ENCODE results near the gene SENP7.

Gene SENP7

GRCh38 chr3:101379658-101380376, 133.2 kb downstream of the SENP7 start:
- TF ChIP-seq, protein P1, sequence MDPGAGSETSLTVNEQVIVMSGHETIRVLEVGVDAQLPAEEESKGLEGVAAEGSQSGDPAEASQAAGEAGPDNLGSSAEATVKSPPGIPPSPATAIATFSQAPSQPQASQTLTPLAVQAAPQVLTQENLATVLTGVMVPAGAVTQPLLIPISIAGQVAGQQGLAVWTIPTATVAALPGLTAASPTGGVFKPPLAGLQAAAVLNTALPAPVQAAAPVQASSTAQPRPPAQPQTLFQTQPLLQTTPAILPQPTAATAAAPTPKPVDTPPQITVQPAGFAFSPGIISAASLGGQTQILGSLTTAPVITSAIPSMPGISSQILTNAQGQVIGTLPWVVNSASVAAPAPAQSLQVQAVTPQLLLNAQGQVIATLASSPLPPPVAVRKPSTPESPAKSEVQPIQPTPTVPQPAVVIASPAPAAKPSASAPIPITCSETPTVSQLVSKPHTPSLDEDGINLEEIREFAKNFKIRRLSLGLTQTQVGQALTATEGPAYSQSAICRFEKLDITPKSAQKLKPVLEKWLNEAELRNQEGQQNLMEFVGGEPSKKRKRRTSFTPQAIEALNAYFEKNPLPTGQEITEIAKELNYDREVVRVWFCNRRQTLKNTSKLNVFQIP (CRISPR knock-in tag; IDR thresholded peaks at IDR 0.05; ENCODE audit: borderline replicate concordance, low read depth): no peak
- TF ChIP-seq SNAI2 (CRISPR knock-in tag; IDR thresholded peaks at IDR 0.05) (no peak), CREB5 (CRISPR knock-in tag; IDR thresholded peaks at IDR 0.05; ENCODE audit: low read depth) (no peak), CSDC2 (CRISPR knock-in tag; IDR thresholded peaks at IDR 0.05) (no peak), ESRRG (CRISPR knock-in tag; IDR thresholded peaks at IDR 0.05) (no peak), OSR1 (CRISPR knock-in tag; IDR thresholded peaks at IDR 0.05) (no peak), ZC3H10 (CRISPR knock-in tag; IDR thresholded peaks at IDR 0.05) (no peak), PATZ1 (CRISPR knock-in tag; IDR thresholded peaks at IDR 0.05; ENCODE audit: borderline replicate concordance) (no peak), ZNF8 (CRISPR knock-in tag; IDR thresholded peaks at IDR 0.05) (no peak), BACH2 (CRISPR knock-in tag; IDR thresholded peaks at IDR 0.05; ENCODE audit: borderline replicate concordance) (no peak), ZFP30 (CRISPR knock-in tag; IDR thresholded peaks at IDR 0.05) (no peak), TCF4 (CRISPR knock-in tag; IDR thresholded peaks at IDR 0.05; ENCODE audit: borderline replicate concordance) (no peak), ARNTL (CRISPR knock-in tag; IDR thresholded peaks at IDR 0.05; ENCODE audit: borderline replicate concordance, low read depth) (no peak), TOX (CRISPR knock-in tag; IDR thresholded peaks at IDR 0.05; ENCODE audit: borderline replicate concordance) (no peak), PPARA (CRISPR knock-in tag; IDR thresholded peaks at IDR 0.05; ENCODE audit: borderline replicate concordance) (no peak), ZNF70 (CRISPR knock-in tag; IDR thresholded peaks at IDR 0.05) (no peak)
- TF ChIP-seq, protein P2, sequence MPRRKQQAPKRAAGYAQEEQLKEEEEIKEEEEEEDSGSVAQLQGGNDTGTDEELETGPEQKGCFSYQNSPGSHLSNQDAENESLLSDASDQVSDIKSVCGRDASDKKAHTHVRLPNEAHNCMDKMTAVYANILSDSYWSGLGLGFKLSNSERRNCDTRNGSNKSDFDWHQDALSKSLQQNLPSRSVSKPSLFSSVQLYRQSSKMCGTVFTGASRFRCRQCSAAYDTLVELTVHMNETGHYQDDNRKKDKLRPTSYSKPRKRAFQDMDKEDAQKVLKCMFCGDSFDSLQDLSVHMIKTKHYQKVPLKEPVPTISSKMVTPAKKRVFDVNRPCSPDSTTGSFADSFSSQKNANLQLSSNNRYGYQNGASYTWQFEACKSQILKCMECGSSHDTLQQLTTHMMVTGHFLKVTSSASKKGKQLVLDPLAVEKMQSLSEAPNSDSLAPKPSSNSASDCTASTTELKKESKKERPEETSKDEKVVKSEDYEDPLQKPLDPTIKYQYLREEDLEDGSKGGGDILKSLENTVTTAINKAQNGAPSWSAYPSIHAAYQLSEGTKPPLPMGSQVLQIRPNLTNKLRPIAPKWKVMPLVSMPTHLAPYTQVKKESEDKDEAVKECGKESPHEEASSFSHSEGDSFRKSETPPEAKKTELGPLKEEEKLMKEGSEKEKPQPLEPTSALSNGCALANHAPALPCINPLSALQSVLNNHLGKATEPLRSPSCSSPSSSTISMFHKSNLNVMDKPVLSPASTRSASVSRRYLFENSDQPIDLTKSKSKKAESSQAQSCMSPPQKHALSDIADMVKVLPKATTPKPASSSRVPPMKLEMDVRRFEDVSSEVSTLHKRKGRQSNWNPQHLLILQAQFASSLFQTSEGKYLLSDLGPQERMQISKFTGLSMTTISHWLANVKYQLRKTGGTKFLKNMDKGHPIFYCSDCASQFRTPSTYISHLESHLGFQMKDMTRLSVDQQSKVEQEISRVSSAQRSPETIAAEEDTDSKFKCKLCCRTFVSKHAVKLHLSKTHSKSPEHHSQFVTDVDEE (CRISPR knock-in tag; IDR thresholded peaks at IDR 0.05): no peak
- no peak for ATAC-seq

- no peak for TF ChIP-seq PPARA (CRISPR knock-in tag; IDR thresholded peaks at IDR 0.05; ENCODE audit: borderline replicate concordance)
- no peak for TF ChIP-seq TCF4 (CRISPR knock-in tag; IDR thresholded peaks at IDR 0.05; ENCODE audit: borderline replicate concordance)
- no peak for TF ChIP-seq ESRRG (CRISPR knock-in tag; IDR thresholded peaks at IDR 0.05)
- ATAC-seq: no peak
Observed at GRCh38 chr3:101377796-101378195, 135.2 kb downstream of the SENP7 start.

GRCh38 chr3:101377209-101377608, 135.8 kb downstream of the SENP7 start:
- ATAC-seq: no peak
- no peak for TF ChIP-seq ARNTL (CRISPR knock-in tag; IDR thresholded peaks at IDR 0.05; ENCODE audit: borderline replicate concordance, low read depth)
- no peak for TF ChIP-seq TOX (CRISPR knock-in tag; IDR thresholded peaks at IDR 0.05; ENCODE audit: borderline replicate concordance)
- no peak for TF ChIP-seq CSDC2 (CRISPR knock-in tag; IDR thresholded peaks at IDR 0.05)

DNA sequence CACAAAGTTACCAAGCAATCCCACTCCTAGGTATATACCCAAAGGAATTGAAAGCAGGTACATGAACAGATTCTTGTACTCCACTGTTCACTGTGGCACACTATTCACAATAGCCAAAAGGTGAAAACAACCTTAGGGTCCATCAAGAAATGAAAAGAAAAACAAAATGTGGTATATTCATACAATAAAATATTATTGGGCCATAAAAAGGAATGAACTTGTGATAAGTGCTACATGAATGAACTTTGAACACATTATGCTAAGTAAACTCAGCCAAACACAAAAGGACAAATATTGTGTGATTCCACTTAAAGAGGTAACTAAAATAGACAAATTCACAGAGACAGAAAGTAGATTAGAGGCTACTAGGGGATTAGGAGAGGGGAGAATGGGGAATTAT, 137.4 kb downstream of the SENP7 start:
- ATAC-seq: no peak

GRCh38 chr3:101362406-101362805, 150.6 kb downstream of the SENP7 start:
- no peak for ATAC-seq
- TF ChIP-seq CREB5 (CRISPR knock-in tag; IDR thresholded peaks at IDR 0.05; ENCODE audit: low read depth) (no peak), GLIS3 (CRISPR knock-in tag; IDR thresholded peaks at IDR 0.05) (no peak), ZFP3 (CRISPR knock-in tag; IDR thresholded peaks at IDR 0.05) (no peak), ZC3H10 (CRISPR knock-in tag; IDR thresholded peaks at IDR 0.05) (no peak), ISL1 (CRISPR knock-in tag; IDR thresholded peaks at IDR 0.05) (no peak), CSDC2 (CRISPR knock-in tag; IDR thresholded peaks at IDR 0.05) (no peak), OSR1 (CRISPR knock-in tag; IDR thresholded peaks at IDR 0.05) (no peak), CSRNP3 (CRISPR knock-in tag; IDR thresholded peaks at IDR 0.05) (no peak), TCF4 (CRISPR knock-in tag; IDR thresholded peaks at IDR 0.05; ENCODE audit: borderline replicate concordance) (no peak)

More for the DNA sequence above, 137.4 kb downstream of the SENP7 start:
- TF ChIP-seq ISL1 (CRISPR knock-in tag; IDR thresholded peaks at IDR 0.05) (no peak), ARNTL (CRISPR knock-in tag; IDR thresholded peaks at IDR 0.05; ENCODE audit: borderline replicate concordance, low read depth) (no peak)

Measured in SK-N-SH treated with all-trans-retinoic acid at 6 μM for 48 hours (cell line).